ENCODE data around the gene ANKRD39.
"Not testable (repeated sequence)": the region's sequence is repeated elsewhere in the genome, so short reads cannot be mapped to it uniquely, and the experiment has no call there.

ANKRD39 gene

DNA sequence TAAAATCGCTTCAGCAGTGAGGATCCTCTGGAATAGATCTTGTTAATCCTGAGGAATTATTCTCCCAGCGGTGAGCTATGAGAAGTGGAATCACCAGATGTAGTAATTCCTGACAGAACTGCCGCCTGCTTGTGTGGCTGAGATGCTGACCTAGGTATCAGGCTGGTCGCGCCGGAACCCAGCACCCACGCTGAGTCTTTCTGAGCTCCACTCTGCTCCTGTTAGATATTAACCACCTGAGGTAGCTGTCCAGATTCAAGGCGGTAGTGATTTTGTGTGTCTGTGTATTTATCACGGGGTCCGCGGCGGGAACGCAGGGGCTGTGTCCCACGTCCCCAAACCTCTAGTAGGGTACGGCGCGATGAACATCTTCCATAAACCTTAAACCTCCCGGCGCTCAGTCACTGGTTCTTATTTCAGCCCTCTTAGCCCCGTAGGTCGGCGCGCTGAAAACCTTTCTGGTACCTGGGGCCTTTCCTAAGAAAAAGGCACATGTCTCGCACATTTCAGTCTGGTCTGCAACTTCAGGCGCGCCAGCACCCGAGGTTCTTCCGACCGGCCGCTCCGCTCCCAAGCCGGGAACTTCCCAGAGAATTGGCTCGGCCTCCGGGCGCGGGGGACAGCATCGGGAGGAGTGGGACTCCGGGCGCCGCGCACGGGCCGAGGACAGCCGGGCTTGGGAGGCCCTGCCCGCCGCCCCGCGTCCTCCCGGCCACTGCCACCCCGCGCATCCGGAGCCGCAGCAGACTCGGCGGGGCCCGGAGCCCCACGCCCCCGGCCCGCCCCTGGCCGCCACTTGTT is 42.3 kb downstream of the ANKRD39 start:
- in situ Hi-C loops (cut with HindIII; ENCODE audit: low sequenced_read_pairs): loop anchor here (10.0 kb wide), 1 partner anchor 221 kb away; no protein-coding TSS in a partner anchor

DNA sequence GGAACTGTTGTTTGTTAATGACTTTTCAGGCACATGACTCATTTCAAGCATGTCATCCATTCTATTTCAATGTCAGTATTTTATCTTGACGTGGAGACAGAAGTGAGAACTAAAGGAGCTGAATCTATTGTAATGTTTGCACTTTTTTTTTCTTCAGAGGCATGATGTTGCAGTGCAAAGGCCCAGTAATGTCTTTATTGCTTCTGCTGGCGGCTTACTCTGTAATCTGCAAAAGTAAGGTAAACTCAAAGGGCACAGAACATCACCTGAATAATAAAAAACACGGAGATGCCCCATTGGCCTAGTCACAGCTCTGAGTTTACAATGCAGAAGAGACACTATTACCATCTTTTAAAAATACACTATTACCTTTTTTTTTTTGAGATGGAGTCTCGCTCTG is 44.2 kb downstream of the ANKRD39 start:
- in situ Hi-C loops (cut with HindIII; ENCODE audit: low sequenced_read_pairs): loop anchor here (5.0 to 10.0 kb wide), 2 partner anchors 56 to 219 kb away; no protein-coding TSS in a partner anchor

DNA sequence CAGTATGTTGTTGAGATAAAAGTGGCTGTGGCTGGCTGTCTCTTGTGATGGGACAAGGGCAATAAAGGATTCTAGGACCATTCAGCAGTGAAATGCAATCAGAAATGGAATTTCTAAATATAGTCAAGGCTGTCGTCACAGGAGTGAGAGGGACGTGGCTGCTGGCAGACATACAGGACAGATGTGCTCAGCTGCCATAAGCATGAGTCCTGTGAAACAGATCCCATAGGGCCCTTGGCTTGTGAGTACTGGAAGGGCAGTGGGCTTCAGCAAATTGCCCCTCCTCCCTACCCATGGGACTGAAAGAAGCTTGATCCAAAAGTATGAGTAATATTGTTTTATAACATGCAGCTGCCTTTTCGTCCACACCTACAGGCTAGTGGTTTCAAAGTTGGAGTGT is 45.9 kb downstream of the ANKRD39 start:
- in situ Hi-C loops (cut with HindIII; ENCODE audit: low sequenced_read_pairs): loop anchor here (5.0 to 10.0 kb wide), 2 partner anchors 55 to 217 kb away; no protein-coding TSS in a partner anchor

DNA sequence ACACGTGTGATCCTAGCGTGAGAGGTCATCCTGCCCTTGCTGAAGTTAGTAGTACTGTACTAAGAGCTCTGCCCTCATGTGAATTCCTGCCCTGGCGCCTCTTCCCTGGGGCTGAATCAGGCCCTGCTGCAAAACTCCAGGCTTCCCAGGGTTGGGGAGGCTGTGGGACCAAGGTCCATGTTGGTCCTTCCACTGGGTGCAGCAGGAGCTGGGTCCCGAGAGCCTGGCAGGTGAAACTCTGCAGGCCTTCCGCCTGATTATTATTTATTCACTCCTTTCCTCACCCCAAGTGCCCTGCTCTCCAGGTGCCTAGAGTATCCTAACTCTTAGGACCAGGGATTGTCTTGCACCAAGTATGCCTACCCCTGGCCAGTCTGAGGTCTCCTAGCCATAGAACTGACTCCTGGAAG is 47.0 kb downstream of the ANKRD39 start:
- in situ Hi-C loops (cut with HindIII; ENCODE audit: low sequenced_read_pairs): loop anchor here (5.0 to 10.0 kb wide), 2 partner anchors 53 to 216 kb away; no protein-coding TSS in a partner anchor

DNA sequence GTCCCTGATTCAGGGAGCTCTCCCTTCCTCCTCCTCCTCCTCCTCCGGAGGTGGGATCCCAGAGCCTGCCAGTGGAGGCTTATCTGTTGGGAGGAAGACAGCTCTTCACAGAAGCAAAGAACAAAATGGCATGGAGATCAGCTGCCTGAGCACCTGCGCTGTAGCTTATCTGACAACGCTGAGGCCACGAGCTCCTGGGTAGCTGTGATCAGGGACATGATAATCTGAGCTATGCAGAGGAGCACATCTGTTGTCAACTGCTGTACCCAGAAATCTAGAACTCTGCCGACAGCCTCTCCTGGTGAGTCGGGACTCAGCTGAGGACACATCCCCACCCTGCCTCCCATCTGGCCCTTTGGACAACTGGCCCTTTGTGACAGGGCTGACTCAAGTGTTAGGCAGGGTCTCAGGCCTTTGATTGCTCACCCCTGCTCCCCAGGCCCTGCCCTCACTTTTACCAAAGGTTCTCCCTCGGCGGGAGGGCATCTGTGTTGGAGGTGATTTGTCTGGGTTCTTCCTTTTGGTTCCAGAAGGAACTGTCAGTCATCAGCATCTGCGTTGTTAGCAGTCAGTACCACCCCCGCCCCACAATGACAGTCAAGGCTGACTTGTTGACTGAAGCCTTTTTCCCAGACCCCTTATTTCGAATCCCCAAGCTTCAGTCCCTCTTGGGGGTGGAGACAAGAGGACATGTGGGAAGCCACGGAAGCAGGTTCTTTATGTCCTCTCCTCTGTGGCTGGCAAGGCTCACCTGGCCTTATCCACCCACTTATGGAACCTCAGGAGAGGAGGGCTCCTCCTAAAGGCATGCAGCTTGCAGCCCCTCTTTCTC is 47.6 kb downstream of the ANKRD39 start:
- in situ Hi-C loops (cut with HindIII; ENCODE audit: low sequenced_read_pairs): loop anchor here (5.0 to 10.0 kb wide), 2 partner anchors 53 to 215 kb away; no protein-coding TSS in a partner anchor

DNA sequence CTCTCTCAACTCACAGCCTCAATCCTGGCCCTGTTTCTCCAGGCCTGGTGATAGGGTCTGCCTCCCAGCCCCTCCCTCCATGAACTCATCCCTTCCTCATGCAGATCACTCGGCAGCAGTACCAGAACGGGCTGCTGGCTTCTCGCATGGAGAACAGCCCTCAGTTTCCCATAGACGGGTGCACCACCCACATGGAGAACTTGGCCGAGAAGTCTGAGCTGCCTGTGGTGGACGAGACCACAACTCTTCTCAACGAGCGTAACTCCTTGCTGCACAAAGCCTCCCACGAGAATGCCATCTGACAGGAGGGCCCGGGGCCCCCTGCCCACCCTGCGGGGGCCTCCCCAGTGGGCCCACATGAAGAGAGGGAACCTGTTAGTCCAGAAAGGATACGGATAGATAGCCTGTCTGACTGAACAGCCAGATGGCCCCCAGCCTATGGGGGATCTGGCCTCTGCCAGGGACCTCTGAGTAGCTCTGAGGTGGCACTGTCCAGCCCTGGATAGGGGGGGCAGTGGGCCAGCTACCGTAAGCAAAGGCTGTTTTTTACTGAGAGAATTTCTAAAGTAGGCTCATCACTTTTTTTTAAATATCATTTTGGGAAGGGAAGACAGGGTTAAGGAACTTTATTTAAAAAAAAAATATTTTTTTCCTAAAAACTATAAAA is 48.5 kb downstream of the ANKRD39 start:
- in situ Hi-C loops (cut with HindIII; ENCODE audit: low sequenced_read_pairs): no loop called here

DNA sequence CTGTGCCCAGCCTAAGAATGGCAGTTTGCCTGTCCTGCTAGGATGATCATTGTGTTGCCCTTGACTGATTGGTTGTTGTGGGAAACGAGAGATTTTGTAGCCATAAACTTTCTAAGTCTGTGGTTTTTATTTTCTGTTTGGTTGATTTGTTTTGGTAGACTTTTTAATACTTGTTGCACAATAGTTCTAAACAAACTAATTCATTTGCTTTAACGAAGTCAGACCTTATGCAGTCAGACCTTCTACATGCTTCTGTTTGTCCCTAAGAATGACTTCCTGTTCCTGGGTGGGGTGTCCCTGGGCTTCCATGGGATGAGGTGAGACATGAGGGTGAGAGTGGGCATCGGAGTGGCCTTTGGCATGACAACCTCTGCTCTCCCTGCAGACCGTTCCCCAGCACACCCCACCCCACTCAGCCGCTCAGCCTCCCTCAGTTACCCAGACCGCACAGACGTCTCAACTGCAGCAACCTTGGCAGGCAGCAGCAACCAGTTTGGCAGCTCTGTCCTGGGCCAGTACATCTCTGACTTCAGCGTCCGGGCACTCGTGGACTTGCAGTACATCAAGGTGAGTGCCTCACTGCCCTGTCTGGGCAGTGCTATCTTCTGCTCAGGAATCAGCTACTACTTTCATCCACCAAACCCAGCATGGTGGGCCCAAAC is 49.5 kb downstream of the ANKRD39 start:
- in situ Hi-C loops (cut with HindIII; ENCODE audit: low sequenced_read_pairs): no loop called here

DNA sequence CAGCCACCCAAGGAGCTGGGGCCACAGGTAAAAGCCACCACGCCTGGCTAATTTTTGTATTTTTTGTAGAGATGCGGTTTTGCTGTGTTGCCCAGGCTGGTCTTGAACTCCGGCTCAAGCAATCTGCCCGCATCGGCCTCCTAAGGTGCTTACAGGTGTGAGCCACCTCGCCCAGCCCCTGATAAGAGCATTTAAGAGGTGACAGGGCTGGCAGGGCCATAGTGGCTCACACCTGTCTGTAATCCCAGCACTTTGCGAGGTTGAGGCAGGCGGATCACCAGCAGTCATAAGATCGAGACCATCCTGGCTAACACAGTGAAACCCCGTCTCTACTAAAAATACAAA is 50.7 kb downstream of the ANKRD39 start:
- in situ Hi-C loops (cut with HindIII; ENCODE audit: low sequenced_read_pairs): no loop called here

DNA sequence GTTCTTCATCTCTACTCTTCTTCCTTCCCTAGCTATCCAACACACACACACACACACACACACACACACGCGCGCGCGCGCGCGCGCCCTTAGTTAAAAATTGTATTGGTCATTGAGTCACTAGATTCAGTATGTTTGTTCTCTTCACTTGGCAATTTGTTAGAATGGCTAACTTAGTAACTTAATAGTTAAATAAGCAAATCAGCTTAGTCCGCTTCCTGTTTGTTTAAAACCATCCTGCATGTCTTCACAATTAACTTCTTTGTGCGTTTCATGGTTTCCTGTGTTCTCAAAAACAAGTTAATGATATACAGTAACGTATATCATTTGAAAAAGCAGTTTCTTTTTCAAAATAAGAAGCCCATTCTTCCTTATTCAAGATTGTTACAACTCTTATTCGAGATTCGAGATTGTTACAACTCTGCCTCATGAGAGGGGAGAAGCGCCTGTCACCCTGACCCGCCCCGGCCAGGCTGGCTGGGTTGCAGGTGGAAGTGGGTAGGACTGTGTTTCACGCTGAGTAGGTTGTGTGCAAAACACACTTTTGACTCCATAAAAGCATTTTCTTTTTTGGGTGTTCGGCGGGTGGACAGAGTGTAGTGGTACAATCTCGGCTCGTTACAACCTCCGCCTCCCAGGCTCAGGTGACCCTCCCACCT is 51.2 kb downstream of the ANKRD39 start:
- in situ Hi-C loops (cut with HindIII; ENCODE audit: low sequenced_read_pairs): no loop called here

DNA sequence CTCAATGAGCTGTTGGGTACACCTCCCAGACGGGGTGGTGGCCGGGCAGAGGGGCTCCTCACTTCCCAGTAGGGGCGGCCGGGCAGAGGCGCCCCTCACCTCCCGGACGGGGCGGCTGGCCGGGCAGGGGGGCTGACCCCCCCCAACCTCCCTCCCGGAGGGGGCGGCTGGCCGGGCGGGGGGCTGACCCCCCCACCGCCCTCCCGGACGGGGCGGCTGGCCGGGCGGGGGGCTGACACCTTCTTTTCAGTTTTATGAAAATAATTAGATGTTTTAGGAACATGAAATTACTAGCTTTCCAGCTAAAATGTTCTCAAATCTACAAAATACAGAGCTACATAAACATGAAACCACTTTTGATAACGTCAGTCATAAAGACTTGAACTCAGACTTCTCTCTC is 51.9 kb downstream of the ANKRD39 start:
- in situ Hi-C loops (cut with HindIII; ENCODE audit: low sequenced_read_pairs): not testable (repeated sequence)

DNA sequence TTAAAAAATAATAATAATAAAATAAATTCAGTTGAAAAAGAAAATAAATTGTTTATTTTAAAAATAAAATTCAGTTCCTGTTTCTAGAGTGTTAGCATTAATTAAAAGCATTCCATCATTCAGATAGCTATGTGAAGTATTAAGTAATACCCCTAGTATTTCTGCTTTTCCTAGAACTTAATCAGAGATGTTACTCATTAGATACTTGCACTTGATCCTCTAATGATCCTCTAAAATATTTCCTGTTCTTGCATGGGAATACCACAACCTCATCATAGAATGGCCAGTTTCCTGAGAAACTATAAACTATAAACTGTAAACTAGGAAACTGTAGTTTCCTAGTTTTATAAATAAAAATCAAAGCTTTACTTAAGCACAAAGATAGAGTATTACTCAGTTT is 52.8 kb downstream of the ANKRD39 start:
- in situ Hi-C loops (cut with HindIII; ENCODE audit: low sequenced_read_pairs): no loop called here

DNA sequence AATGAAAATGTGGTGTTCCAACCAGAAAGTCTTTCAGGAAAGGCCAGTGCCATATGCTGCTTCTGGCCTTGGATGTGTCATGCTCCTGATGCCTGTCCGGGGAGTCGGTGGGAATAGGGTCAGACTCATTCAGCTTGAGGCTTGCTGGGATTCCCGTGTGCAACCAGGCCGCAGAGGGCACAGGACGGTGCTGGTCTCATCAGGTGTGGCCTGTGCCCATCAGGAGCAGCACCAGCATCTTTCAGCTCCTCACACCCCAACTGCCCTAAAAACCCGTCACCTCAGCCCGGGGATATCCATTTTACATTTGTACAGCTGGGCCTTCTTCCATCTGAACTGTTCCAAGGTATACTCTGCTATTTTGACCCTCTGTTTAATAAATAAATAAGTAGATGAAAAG is 55.1 kb downstream of the ANKRD39 start:
- in situ Hi-C loops (cut with HindIII; ENCODE audit: low sequenced_read_pairs): no loop called here

DNA sequence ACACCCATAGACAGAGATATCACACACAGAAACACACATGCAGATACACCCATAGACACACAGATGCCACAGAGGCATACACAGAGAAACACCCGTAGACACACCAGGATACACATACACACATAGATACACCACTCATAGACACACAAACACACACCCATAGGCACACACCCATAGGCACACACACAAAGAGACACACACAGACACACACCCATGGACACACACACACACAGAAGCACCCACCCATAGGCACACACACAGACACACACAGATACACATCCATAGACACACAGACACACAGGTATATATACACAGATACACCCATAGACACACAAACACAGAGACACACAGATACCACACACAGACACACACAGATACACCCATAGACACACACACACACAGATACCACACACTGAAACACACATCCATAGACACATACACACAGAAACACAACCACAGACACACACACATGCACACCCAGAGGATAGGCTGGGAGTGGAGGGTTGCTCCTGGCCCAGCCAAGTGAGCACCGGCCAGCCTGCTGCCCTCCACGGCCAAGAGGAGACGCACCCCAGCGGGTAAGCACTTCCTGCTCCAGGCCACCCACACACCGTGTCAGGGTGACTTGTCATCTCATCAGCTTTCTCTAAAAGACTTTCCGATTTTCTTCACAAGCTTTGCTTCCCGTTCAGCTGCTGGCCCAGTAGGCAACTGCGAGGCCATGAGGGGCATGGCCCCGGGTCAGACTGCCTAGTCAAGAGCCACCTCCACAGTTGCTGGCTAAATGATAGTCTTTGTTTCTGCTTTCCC is 55.8 kb downstream of the ANKRD39 start:
- in situ Hi-C loops (cut with HindIII; ENCODE audit: low sequenced_read_pairs): no loop called here

DNA sequence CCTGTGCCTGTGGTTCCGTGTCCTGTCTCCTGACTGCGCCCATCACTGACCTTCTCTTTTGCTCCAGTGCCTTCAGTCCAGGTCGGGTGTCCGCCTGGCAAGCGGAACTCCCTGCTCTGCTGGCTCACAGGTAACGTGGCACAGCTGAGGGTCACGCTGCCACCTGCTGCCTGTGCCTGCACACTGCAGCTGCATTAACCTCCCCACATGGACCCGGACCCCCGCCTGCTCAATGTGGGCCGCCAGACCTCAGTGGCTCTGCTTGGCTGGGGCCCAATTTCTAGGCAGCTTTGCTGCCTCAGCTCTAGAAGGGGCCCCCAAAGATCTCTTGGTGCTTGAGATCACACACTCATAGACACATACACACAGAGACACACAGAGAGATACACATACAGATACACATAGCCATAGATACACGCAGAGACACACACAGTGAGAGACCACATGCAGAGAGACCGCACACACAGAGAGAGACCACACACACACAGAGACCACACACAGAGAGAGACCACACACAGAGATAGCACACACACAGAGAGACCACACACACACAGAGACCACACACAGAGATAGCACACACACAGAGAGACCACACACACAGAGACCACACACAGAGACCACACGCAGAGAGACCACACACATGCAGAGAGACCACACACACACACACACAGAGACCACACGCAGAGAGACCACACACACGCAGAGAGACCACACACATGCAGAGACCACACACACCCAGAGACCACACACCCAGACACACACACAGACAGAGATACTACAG is 56.6 kb downstream of the ANKRD39 start:
- in situ Hi-C loops (cut with HindIII; ENCODE audit: low sequenced_read_pairs): no loop called here

DNA sequence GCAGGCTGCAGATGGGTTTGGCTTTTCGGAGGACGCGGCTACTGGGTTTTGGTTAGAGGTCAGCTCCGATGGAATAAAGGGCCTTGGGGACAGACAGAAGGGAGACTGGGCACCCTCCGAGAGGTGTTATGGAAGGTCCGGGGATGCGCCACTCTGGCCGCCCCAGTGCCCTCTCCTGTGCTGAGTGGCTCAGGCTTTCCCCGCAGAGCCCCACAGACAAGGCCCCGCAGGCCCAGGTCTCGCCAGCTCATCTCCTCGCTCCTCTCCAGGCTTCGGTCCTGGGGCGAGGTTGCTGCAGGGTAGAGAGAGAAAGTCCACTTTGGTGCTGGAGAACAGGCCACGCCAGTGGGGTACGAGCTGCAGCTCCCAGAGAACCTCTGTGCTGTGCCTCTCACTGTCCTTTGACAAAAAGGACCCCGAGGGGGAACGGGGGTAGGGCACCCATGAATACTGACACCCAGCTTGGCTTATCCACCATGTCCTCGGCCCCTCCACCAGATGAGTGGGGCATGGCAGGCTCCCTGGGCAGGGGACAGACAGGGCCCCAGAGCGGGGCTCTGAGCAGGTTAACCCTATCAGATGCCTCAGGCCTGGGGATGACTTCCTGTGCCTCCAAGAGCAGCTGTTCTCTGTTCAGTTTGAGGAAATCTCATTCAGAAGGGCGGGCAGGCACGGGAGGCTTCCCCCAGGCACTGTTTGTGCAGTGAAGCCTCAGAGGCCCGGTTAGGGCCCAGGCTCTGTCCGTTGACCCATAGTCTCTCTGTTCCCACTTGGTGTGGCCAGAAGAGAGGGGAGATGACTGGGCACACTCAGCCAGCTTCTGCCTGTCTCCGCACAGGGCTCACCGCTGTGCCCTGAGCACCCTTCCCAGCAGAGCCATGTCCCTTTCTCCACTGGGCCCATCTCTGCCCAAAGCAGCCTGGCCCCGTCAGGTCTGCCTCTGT is 57.5 kb downstream of the ANKRD39 start:
- in situ Hi-C loops (cut with HindIII; ENCODE audit: low sequenced_read_pairs): no loop called here

DNA sequence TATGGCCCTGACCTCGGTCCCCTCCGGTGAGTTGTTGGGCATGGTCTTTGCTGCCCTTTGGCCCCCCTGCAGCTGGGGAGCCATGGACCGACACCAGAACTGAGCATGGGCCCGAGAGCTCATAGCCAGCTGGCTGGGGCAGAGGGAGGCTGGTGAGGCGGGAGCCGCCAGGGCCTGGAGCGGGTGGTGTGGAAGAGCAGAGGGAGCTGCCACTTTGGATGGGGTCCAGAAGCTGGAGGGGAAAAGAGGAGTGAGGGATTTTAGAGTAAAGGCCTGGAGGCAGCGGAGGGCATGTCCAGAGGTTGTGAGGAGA is 58.2 kb downstream of the ANKRD39 start:
- in situ Hi-C loops (cut with HindIII; ENCODE audit: low sequenced_read_pairs): no loop called here

DNA sequence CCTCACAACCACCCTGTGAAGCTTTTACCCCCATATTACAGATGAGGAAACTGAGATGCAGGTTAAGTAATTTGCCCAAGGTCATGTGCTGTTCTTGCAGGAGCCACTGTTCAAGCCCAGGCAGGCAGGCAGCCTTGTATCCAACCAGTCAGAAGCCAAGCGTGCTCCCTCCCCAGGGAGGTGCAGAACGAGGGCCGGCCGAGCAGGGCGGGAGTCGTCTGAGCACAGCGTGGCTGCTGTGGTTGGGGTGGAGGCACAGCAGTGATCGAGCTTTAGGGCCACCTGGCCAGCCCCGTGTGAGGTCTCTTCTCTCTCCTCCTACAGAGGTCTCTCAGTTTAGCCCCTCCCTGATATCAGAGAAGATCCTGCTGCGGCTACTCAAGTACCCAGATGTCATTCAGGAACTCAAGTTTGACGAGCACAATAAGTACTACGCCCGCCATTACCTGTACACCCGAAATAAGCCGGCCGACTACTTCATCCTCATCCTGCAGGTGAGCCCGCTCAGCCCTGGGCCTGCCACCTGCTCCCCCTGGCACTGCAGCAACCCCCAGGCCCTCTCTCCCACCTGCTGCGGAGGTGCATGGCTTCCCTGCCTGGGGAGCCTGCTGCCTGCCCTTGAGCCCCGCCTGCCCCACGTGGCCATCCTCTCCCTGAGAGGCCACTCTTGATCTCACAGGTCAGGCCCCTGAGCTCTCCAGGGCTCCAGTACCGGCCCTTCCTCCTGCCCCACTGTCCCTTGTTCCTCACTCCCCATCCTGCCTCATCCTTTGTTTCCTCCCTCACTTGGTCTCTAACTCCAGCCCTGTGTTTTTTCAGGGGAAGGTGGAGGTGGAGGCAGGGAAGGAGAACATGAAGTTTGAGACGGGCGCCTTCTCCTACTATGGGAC is 58.8 kb downstream of the ANKRD39 start:
- in situ Hi-C loops (cut with HindIII; ENCODE audit: low sequenced_read_pairs): no loop called here
